Hepatocyte (in vitro differentiated cells): Measurements from ENCODE around the gene KPNA4. TPM values are rescaled to one million over a fixed set of nuclear protein-coding genes. Genes with fewer than 3 reads are reported as not detected.

Experiments used
- DNase-seq: peaks from one replicate; pipeline ENCODE4 v3.0.0-alpha.2; 2016; ENCODE audit warnings: low spot score
- H2AFZ ChIP-seq: fragments of 200-600 bp; sonication (generic); 2 replicates; pipeline ENCODE4 v1.6.0; 2016; ENCODE audit warnings: antibody characterized with exemption, mild to moderate bottlenecking
- H3K27ac ChIP-seq: fragments of 200-600 bp; sonication (generic); 2 replicates; pipeline ENCODE4 v1.5.1; 2016; ENCODE audit warnings: mild to moderate bottlenecking
- H3K27me3 ChIP-seq: fragments of 200-600 bp; sonication (generic); 2 replicates; pipeline ENCODE4 v1.6.1; 2016
- H3K36me3 ChIP-seq: fragments of 200-600 bp; sonication (generic); replicated peaks from 2 replicates; pipeline ENCODE4 v1.5.1; 2016; ENCODE audit warnings: low read depth; ENCODE audit not compliant: insufficient read depth
- H3K4me1 ChIP-seq: fragments of 200-600 bp; sonication (generic); 2 replicates; pipeline ENCODE4 v1.5.1; 2016; ENCODE audit warnings: mild to moderate bottlenecking, moderate library complexity; ENCODE audit not compliant: insufficient read depth
- H3K4me2 ChIP-seq: fragments of 200-600 bp; sonication (generic); 2 replicates; pipeline ENCODE4 v1.6.0; 2016
- H3K4me3 ChIP-seq: fragments of 200-600 bp; sonication (generic); 2 replicates; pipeline ENCODE4 v1.5.1; 2016; ENCODE audit warnings: mild to moderate bottlenecking
- H3K79me2 ChIP-seq: fragments of 200-600 bp; sonication (generic); 2 replicates; pipeline ENCODE4 v1.6.0; 2017; ENCODE audit warnings: mild to moderate bottlenecking
- H3K9me2 ChIP-seq: fragments of 200-600 bp; sonication (generic); replicated peaks from 2 replicates; pipeline ENCODE4 v1.6.0; 2017; ENCODE audit warnings: mild to moderate bottlenecking; ENCODE audit not compliant: insufficient read depth
- H3K9me3 ChIP-seq: fragments of 200-600 bp; sonication (generic); 2 replicates; pipeline ENCODE4 v1.5.1; 2016; ENCODE audit warnings: low read depth, mild to moderate bottlenecking
- H4K20me1 ChIP-seq: fragments of 200-600 bp; sonication (generic); 2 replicates; pipeline ENCODE4 v1.6.0; 2016; ENCODE audit warnings: mild to moderate bottlenecking; ENCODE audit not compliant: insufficient read depth, poor library complexity, severe bottlenecking
- EZH2 ChIP-seq: fragments of 200-600 bp; sonication (generic); IDR thresholded peaks from 2 replicates; pipeline ENCODE4 v1.6.1; 2016; ENCODE audit warnings: antibody characterized with exemption, mild to moderate bottlenecking, borderline replicate concordance
- EZH2phosphoT487 ChIP-seq: fragments of 200-600 bp; sonication (generic); IDR thresholded peaks from one replicate; pipeline ENCODE4 v1.6.1; 2018; ENCODE audit warnings: antibody characterized with exemption, mild to moderate bottlenecking, low read depth, moderate library complexity; ENCODE audit not compliant: unreplicated experiment, severe bottlenecking
- WGBS: methylation state at CpG from one replicate; pipeline ENCODE4 v1.1.6; 2016; ENCODE audit warnings: low lambda C conversion rate; ENCODE audit errors: missing lambda C conversion rate; 5-methylcytosine and 5-hydroxymethylcytosine counted together
- polyA plus RNA-seq: library from polyadenylated mRNA; unstranded; fragments of >200 nt; fragmentation: Nextera tagmentation; extraction: Ambion mirVana; gene quantifications from 2 replicates; pipeline ENCODE4 v1.2.1, GENCODE V29; 2016
- total RNA-seq: library from RNA; depleted of rRNA; stranded (reverse); fragments of >200 nt; gene quantifications from 2 replicates; pipeline ENCODE4 v1.2.3, GENCODE V29; 2014
- TF ChIP-seq, protein P1 (sequence below): fragments of 200-600 bp; sonication (generic); IDR thresholded peaks from 2 replicates; pipeline ENCODE4 v1.5.1; 2016; ENCODE audit warnings: antibody characterized with exemption, mild to moderate bottlenecking; ENCODE audit not compliant: poor library complexity

Gene KPNA4
- total and polyA plus RNA-seq, 2 experiments from 2014 or later, result 13.0 to 26.6 TPM

- no peaks in the 10 kb centered on the region for H3K9me3 ChIP-seq
- no peaks in the 10 kb centered on the region for H3K27me3 ChIP-seq
- TF ChIP-seq EZH2phosphoT487 (no peak), EZH2 (no peak)
- TF ChIP-seq, protein P1, sequence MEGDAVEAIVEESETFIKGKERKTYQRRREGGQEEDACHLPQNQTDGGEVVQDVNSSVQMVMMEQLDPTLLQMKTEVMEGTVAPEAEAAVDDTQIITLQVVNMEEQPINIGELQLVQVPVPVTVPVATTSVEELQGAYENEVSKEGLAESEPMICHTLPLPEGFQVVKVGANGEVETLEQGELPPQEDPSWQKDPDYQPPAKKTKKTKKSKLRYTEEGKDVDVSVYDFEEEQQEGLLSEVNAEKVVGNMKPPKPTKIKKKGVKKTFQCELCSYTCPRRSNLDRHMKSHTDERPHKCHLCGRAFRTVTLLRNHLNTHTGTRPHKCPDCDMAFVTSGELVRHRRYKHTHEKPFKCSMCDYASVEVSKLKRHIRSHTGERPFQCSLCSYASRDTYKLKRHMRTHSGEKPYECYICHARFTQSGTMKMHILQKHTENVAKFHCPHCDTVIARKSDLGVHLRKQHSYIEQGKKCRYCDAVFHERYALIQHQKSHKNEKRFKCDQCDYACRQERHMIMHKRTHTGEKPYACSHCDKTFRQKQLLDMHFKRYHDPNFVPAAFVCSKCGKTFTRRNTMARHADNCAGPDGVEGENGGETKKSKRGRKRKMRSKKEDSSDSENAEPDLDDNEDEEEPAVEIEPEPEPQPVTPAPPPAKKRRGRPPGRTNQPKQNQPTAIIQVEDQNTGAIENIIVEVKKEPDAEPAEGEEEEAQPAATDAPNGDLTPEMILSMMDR, result no peak
- no peak overlapping the region for H3K27ac ChIP-seq
- H3K4me2 ChIP-seq, result no peak overlapping the region
- no peaks in the 10 kb centered on the region for H4K20me1 ChIP-seq
- 100% methylated on average over 1 of the region's 1 CpG for WGBS
- H3K79me2 ChIP-seq, result no peaks in the 10 kb centered on the region
- H3K36me3 ChIP-seq, result no peaks in the 10 kb centered on the region
- H3K9me2 ChIP-seq, result no peaks in the 10 kb centered on the region
- H3K4me3 ChIP-seq, result no peak overlapping the region
- DNase-seq, result no peak
- no peaks in the 10 kb centered on the region for H3K4me1 ChIP-seq
- H2AFZ ChIP-seq, result no peak overlapping the region
These were observed 67.2 kb downstream of the KPNA4 start for GRCh38 chr3:160498202-160498601.

GRCh38 chr3:160490166-160490565, 75.2 kb downstream of the KPNA4 start:
- Histone ChIP-seq H3K27ac (no peak overlapping the region), H3K4me1 (no peaks in the 10 kb centered on the region), H3K9me3 (no peaks in the 10 kb centered on the region), H3K36me3 (no peaks in the 10 kb centered on the region), H3K79me2 (no peaks in the 10 kb centered on the region), H4K20me1 (no peaks in the 10 kb centered on the region), H3K27me3 (no peaks in the 10 kb centered on the region), H3K4me3 (no peak overlapping the region), H3K9me2 (no peaks in the 10 kb centered on the region), H3K4me2 (no peak overlapping the region), H2AFZ (no peak overlapping the region)
- DNase-seq, result no peak
- TF ChIP-seq EZH2phosphoT487 (no peak), EZH2 (no peak)
- TF ChIP-seq, protein P1, result no peak

- 11% methylated on average over 2 of the region's 2 CpGs for WGBS
- no peaks in the 10 kb centered on the region for H3K9me2 ChIP-seq
- H3K4me1 ChIP-seq, result no peaks in the 10 kb centered on the region
- no peaks in the 10 kb centered on the region for H3K9me3 ChIP-seq
- no peak overlapping the region for H3K4me2 ChIP-seq
- TF ChIP-seq EZH2, result no peak
- TF ChIP-seq EZH2phosphoT487, result no peak
- TF ChIP-seq, protein P1, result peak; percentile 72
- H4K20me1 ChIP-seq, result no peaks in the 10 kb centered on the region
- no peaks in the 10 kb centered on the region for H3K79me2 ChIP-seq
- peak; percentile 61 for DNase-seq
- no peaks in the 10 kb centered on the region for H3K27me3 ChIP-seq
- no peak overlapping the region for H3K27ac ChIP-seq
- no peak overlapping the region for H3K4me3 ChIP-seq
- H3K36me3 ChIP-seq, result no peaks in the 10 kb centered on the region
- no peak overlapping the region for H2AFZ ChIP-seq
These were observed 78.9 kb downstream of the KPNA4 start for GRCh38 chr3:160486459-160486869.

- H4K20me1 ChIP-seq, result no peaks in the 10 kb centered on the region
- H3K4me3 ChIP-seq, result no peak overlapping the region
- H3K9me2 ChIP-seq, result no peaks in the 10 kb centered on the region
- no peak for TF ChIP-seq EZH2phosphoT487
- H2AFZ ChIP-seq, result no peak overlapping the region
- H3K36me3 ChIP-seq, result no peaks in the 10 kb centered on the region
- no peaks in the 10 kb centered on the region for H3K4me1 ChIP-seq
- H3K4me2 ChIP-seq, result no peak overlapping the region
- DNase-seq, result no peak
- no peaks in the 10 kb centered on the region for H3K79me2 ChIP-seq
- H3K9me3 ChIP-seq, result no peaks in the 10 kb centered on the region
- no peaks in the 10 kb centered on the region for H3K27me3 ChIP-seq
- 85% methylated on average over 3 of the region's 3 CpGs for whole genome bisulfite sequencing
- no peak overlapping the region for H3K27ac ChIP-seq
These were observed 82.6 kb downstream of the KPNA4 start for GRCh38 chr3:160482796-160483195.
